GM18520 (cell line): ENCODE measurements around the gene TNPO1.
"Not testable (repeated sequence)": the region's sequence is repeated elsewhere in the genome, so short reads cannot be mapped to it uniquely, and the experiment has no call there.

Experiments used
- ATAC-seq: cut with Tn5 transposase; IDR thresholded peaks from one replicate; pipeline ENCODE4 v1.9.1; 2021; ENCODE audit not compliant: unreplicated experiment

The TNPO1 gene

GRCh38 chr5:72816284-72817075, at the start of gene TNPO1:
TSS of gene TNPO1 (plus strand) at chr5:72816661. CDS start at chr5:72816738, 77 bp downstream.
- ATAC-seq, result peak; percentile 79

- ATAC-seq, result no peak
Observed at GRCh38 chr5:72767289-72768010, 49.0 kb upstream of the TNPO1 start.

- no peak for ATAC-seq
Observed at GRCh38 chr5:72770266-72770665, 46.2 kb upstream of the TNPO1 start.

- no peak for ATAC-seq
Observed at GRCh38 chr5:72776684-72777083, 39.8 kb upstream of the TNPO1 start.

DNA sequence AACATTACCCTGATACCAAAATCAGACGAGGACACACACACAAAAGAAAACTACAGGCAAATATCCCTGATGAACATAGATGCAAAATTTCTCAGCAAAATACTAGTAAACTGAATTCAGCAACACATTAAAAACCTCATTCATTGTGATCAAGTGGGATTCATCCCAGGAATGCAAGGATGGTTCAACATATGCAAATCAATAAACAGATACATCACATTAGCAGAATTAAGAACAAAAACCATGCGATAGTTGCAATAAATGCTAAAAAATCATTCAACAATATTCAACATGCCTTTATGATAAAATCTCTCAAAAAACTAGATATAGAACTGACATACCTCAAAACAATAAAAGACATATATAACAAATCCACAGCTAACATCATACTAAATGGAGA, 36.9 kb upstream of the TNPO1 start:
- ATAC-seq, result no peak

- ATAC-seq, result no peak
Observed at GRCh38 chr5:72783354-72783753, 33.1 kb upstream of the TNPO1 start.

GRCh38 chr5:72784129-72784528, 32.3 kb upstream of the TNPO1 start:
- no peak for ATAC-seq

DNA sequence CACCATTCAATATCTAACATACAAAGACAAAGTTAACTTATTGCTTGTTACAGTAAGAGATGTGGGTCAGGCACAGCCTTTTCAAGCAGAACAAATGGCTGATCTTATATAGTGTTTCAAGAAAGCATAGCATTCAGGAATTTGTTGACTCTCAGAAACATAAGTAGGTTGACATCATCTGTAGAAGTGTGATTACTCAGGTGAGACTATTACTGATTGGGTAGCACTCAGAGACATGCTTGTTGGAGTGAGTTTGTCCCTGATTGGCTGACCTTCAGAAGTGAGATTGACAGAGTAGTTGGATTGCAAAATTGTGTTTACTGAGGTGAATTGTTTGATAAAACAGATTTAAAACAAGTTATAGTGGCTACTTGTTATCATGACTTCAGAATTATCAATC, 30.7 kb upstream of the TNPO1 start:
- no peak for ATAC-seq

- no peak for ATAC-seq
Observed at GRCh38 chr5:72786676-72787075, 29.8 kb upstream of the TNPO1 start.

- no peak for ATAC-seq
Observed at GRCh38 chr5:72788866-72789505, 27.5 kb upstream of the TNPO1 start.

DNA sequence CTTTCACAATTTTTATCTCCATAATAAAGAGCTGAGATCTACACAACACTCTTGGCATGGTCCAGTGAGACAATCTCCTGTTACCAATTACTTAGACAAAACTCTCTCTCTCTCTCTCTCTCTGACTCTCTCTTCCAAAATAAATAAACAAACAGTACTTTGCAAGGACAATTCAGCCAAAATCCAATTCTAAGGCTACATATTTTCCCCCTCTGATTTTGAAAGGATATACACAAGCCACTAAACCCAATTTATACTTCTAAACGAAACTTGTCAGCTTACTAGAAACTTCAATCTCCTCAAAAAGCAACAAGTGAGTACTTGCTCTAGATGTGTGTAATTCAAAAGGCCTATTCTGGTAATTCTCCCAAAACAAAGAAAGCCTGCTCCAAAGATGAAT, 26.3 kb upstream of the TNPO1 start:
- ATAC-seq, result no peak

GRCh38 chr5:72792662-72793061, 23.8 kb upstream of the TNPO1 start:
- ATAC-seq, result not testable (repeated sequence)

DNA sequence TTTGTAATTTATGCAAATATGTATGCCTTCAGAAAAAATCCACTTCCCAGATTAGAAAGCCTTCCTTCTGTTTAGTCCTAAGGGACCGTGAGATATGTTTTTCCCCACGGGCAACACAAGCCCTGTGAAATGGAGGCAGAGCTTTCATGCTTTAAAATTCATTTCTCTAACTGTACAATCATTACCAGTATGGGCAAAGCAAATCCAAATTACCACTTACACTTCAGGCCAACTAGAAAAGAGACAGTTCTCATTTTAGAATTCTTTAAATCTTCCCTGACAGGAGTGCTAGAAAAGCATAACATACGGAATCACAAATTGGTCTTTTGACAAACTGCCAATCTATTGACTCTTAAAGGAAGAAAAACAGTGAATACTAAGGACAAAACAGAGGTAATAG, 20.5 kb upstream of the TNPO1 start:
- no peak for ATAC-seq

GRCh38 chr5:72799721-72800120, 16.7 kb upstream of the TNPO1 start:
- ATAC-seq, result no peak

- ATAC-seq, result not testable (repeated sequence)
Observed at GRCh38 chr5:72808637-72809036, 7.8 kb upstream of the TNPO1 start.

- no peak for ATAC-seq
Observed at GRCh38 chr5:72811849-72812248, 4.6 kb upstream of the TNPO1 start.

GRCh38 chr5:72812488-72812887, 4.0 kb upstream of the TNPO1 start:
- ATAC-seq, result no peak

DNA sequence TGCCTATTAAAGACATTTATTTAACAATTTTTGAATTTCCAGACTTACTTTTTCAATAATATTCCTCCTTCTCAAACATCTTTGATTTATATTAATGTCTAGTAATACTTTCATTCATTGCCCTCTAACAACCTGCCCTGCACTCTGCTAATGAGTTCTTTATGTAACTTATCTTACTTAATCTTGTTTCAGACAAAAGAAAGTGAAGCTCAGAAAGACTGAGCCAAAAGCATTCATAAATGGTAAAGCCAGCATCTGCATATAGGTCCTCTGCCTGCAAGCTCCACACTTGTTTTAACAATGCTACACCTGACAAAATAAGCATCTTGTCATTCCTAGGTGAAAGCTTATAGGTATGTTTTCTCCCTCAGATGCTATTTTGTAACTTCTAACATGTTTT, 2.4 kb upstream of the TNPO1 start:
- no peak for ATAC-seq

GRCh38 chr5:72814864-72815263, 1.6 kb upstream of the TNPO1 start:
- no peak for ATAC-seq

DNA sequence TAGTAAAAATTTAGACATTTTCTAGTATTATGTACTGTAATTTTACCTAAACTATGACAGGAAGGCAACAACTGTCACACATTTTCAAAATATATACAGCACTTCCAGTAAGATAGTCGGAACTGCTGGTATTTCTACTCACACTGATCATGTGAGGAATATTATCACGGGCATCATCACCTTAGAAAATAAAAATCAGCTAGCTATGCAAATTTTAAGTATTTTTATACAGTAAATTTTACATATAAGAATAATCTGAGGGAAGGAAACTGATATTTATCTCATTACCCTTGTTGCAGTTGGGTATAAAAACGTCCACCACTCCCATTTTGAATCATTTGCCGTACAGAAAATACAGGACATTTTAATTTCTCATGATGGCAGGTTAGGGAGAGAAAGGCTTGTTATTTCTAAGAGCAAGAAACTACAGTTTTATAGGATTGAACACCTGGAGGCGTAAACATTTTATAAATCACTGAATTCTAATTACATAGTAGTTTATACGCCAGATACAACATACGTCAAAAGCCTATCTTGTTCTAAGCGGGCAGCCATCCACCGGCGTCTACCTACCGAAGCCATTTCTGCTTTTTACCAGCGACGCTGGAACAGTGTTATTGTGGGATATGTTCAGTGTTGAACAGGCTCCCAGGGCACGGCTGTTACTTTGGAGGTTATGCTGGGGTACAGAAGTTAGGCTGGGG, 729 bp upstream of the TNPO1 start:
- no peak for ATAC-seq

DNA sequence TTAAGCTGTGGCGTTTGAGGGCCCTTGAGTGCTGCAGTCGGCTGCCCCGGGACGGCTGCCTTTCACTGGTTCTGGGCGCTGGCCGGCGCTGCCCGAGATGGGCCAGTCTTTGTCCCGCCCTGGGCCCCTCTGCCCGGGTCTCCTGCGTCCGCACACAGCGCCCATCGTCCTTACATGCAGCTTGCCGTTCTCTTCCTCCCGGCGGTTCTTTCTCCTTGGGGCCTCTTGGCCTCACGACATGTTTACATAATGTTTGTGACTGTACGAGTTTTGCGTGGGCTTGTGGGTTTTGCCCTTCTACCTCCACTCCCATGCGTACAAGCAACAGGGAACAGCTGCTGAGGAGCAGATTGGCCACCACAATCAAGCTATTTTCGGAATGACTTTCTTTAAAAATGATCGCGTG, 618 bp downstream of the TNPO1 start:
- peak; percentile 15 for ATAC-seq
